Measurements from ENCODE around the gene STX12.
A peak's percentile ranks its signal among the peaks of the same experiment; 100 is the strongest.
"Not testable (repeated sequence)": the region's sequence is repeated elsewhere in the genome, so short reads cannot be mapped to it uniquely, and the experiment has no call there.

Gene STX12

GRCh38 chr1:27807385-27807784 lies 34.4 kb downstream of the STX12 start:
- H3K9ac ChIP-seq (ENCODE audit: low read length): no peak overlapping the region
- peaks cover 71% of the 10 kb centered on the region for H3K36me3 ChIP-seq (ENCODE audit: control insufficient read depth, insufficient read depth, low read length, severe bottlenecking)
- no peaks in the 10 kb centered on the region for H3K9me3 ChIP-seq (ENCODE audit: control insufficient read depth, low read length)
- no peak overlapping the region for H3K4me3 ChIP-seq (ENCODE audit: low read length)
- H3K4me1 ChIP-seq (ENCODE audit: control insufficient read depth, insufficient read depth, low read length): peaks cover 5% of the 10 kb centered on the region
- peak; percentile 48 for DNase-seq (ENCODE audit: low read depth)
- no peaks in the 10 kb centered on the region for H3K27me3 ChIP-seq (replicated peaks; ENCODE audit: control insufficient read depth, insufficient read depth, low read length)

- DNase-seq (ENCODE audit: low read depth); H3K27me3 ChIP-seq (replicated peaks; ENCODE audit: control insufficient read depth, insufficient read depth, low read length); H3K4me1 ChIP-seq (ENCODE audit: control insufficient read depth, insufficient read depth, low read length); H3K9me3 ChIP-seq (ENCODE audit: control insufficient read depth, low read length); H3K4me3 ChIP-seq (ENCODE audit: low read length); H3K9ac ChIP-seq (ENCODE audit: low read length): not testable (repeated sequence)
- peaks cover 71% of the 10 kb centered on the region for H3K36me3 ChIP-seq (ENCODE audit: control insufficient read depth, insufficient read depth, low read length, severe bottlenecking)
Measured at GRCh38 chr1:27808131-27808530, 35.1 kb downstream of the STX12 start.

GRCh38 chr1:27809883-27810282 lies 36.9 kb downstream of the STX12 start:
- H3K9ac ChIP-seq (ENCODE audit: low read length): no peak overlapping the region
- peaks cover 71% of the 10 kb centered on the region for H3K36me3 ChIP-seq (ENCODE audit: control insufficient read depth, insufficient read depth, low read length, severe bottlenecking)
- no peak for DNase-seq (ENCODE audit: low read depth)
- H3K27me3 ChIP-seq (replicated peaks; ENCODE audit: control insufficient read depth, insufficient read depth, low read length): no peaks in the 10 kb centered on the region
- H3K4me3 ChIP-seq (ENCODE audit: low read length): no peak overlapping the region
- no peaks in the 10 kb centered on the region for H3K9me3 ChIP-seq (ENCODE audit: control insufficient read depth, low read length)
- peaks cover 5% of the 10 kb centered on the region for H3K4me1 ChIP-seq (ENCODE audit: control insufficient read depth, insufficient read depth, low read length)

GRCh38 chr1:27811741-27812500 lies 38.9 kb downstream of the STX12 start:
- Histone ChIP-seq H3K27me3 (replicated peaks; ENCODE audit: control insufficient read depth, insufficient read depth, low read length) (no peaks in the 10 kb centered on the region), H3K36me3 (ENCODE audit: control insufficient read depth, insufficient read depth, low read length, severe bottlenecking) (peaks cover 60% of the 10 kb centered on the region), H3K9me3 (ENCODE audit: control insufficient read depth, low read length) (no peaks in the 10 kb centered on the region), H3K9ac (ENCODE audit: low read length) (no peak overlapping the region), H3K4me1 (ENCODE audit: control insufficient read depth, insufficient read depth, low read length) (peaks cover 9% of the 10 kb centered on the region), H3K4me3 (ENCODE audit: low read length) (no peak overlapping the region)
- DNase-seq (ENCODE audit: low read depth): no peak

GRCh38 chr1:27816921-27817630 lies 44.1 kb downstream of the STX12 start:
- H3K4me3 ChIP-seq (ENCODE audit: low read length): peak overlapping the region; percentile 28
- H3K27me3 ChIP-seq (replicated peaks; ENCODE audit: control insufficient read depth, insufficient read depth, low read length): no peaks in the 10 kb centered on the region
- peak; percentile 78 for DNase-seq (ENCODE audit: low read depth)
- peaks cover 73% of the 10 kb centered on the region for H3K36me3 ChIP-seq (ENCODE audit: control insufficient read depth, insufficient read depth, low read length, severe bottlenecking)
- H3K4me1 ChIP-seq (ENCODE audit: control insufficient read depth, insufficient read depth, low read length): peaks cover 14% of the 10 kb centered on the region
- H3K9ac ChIP-seq (ENCODE audit: low read length): peak overlapping the region; percentile 74
- no peaks in the 10 kb centered on the region for H3K9me3 ChIP-seq (ENCODE audit: control insufficient read depth, low read length)

GRCh38 chr1:27821761-27822315 lies 48.8 kb downstream of the STX12 start:
- Histone ChIP-seq H3K9ac (ENCODE audit: low read length) (no peak overlapping the region), H3K27me3 (replicated peaks; ENCODE audit: control insufficient read depth, insufficient read depth, low read length) (no peaks in the 10 kb centered on the region), H3K36me3 (ENCODE audit: control insufficient read depth, insufficient read depth, low read length, severe bottlenecking) (peaks cover 69% of the 10 kb centered on the region), H3K9me3 (ENCODE audit: control insufficient read depth, low read length) (no peaks in the 10 kb centered on the region), H3K4me3 (ENCODE audit: low read length) (no peak overlapping the region), H3K4me1 (ENCODE audit: control insufficient read depth, insufficient read depth, low read length) (peaks cover 11% of the 10 kb centered on the region)
- DNase-seq (ENCODE audit: low read depth): no peak

- Histone ChIP-seq H3K4me3 (ENCODE audit: low read length) (no peak overlapping the region), H3K4me1 (ENCODE audit: control insufficient read depth, insufficient read depth, low read length) (no peaks in the 10 kb centered on the region), H3K9ac (ENCODE audit: low read length) (no peak overlapping the region), H3K9me3 (ENCODE audit: control insufficient read depth, low read length) (no peaks in the 10 kb centered on the region), H3K27me3 (replicated peaks; ENCODE audit: control insufficient read depth, insufficient read depth, low read length) (no peaks in the 10 kb centered on the region), H3K36me3 (ENCODE audit: control insufficient read depth, insufficient read depth, low read length, severe bottlenecking) (peaks cover 56% of the 10 kb centered on the region)
- no peak for DNase-seq (ENCODE audit: low read depth)
Measured at GRCh38 chr1:27823784-27824183, 50.8 kb downstream of the STX12 start.

GRCh38 chr1:27824411-27824810 lies 51.4 kb downstream of the STX12 start:
- Histone ChIP-seq H3K9ac (ENCODE audit: low read length) (no peak overlapping the region), H3K36me3 (ENCODE audit: control insufficient read depth, insufficient read depth, low read length, severe bottlenecking) (peaks cover 50% of the 10 kb centered on the region), H3K9me3 (ENCODE audit: control insufficient read depth, low read length) (no peaks in the 10 kb centered on the region), H3K4me3 (ENCODE audit: low read length) (no peak overlapping the region), H3K4me1 (ENCODE audit: control insufficient read depth, insufficient read depth, low read length) (no peaks in the 10 kb centered on the region), H3K27me3 (replicated peaks; ENCODE audit: control insufficient read depth, insufficient read depth, low read length) (no peaks in the 10 kb centered on the region)
- no peak for DNase-seq (ENCODE audit: low read depth)

- not testable (repeated sequence) for H3K4me3 ChIP-seq (ENCODE audit: low read length); H3K9me3 ChIP-seq (ENCODE audit: control insufficient read depth, low read length); DNase-seq (ENCODE audit: low read depth); H3K27me3 ChIP-seq (replicated peaks; ENCODE audit: control insufficient read depth, insufficient read depth, low read length)
- Histone ChIP-seq H3K9ac (ENCODE audit: low read length) (peak overlapping the region; percentile 94), H3K36me3 (ENCODE audit: control insufficient read depth, insufficient read depth, low read length, severe bottlenecking) (peaks cover 21% of the 10 kb centered on the region), H3K4me1 (ENCODE audit: control insufficient read depth, insufficient read depth, low read length) (peaks cover 22% of the 10 kb centered on the region)
Measured at GRCh38 chr1:27829339-27829960, 56.4 kb downstream of the STX12 start.

- DNase-seq (ENCODE audit: low read depth): peak; percentile 98
- peak within 1 kb of the TSS; percentile 94 for H3K4me3 ChIP-seq (ENCODE audit: low read length)
- H3K27me3 ChIP-seq (replicated peaks; ENCODE audit: control insufficient read depth, insufficient read depth, low read length): no peaks in the 10 kb centered on the region
- no peaks in the 10 kb centered on the region for H3K9me3 ChIP-seq (ENCODE audit: control insufficient read depth, low read length)
- H3K4me1 ChIP-seq (ENCODE audit: control insufficient read depth, insufficient read depth, low read length): peaks cover 22% of the 10 kb centered on the region
- H3K9ac ChIP-seq (ENCODE audit: low read length): peak within 1 kb of the TSS; percentile 94
- H3K36me3 ChIP-seq (ENCODE audit: control insufficient read depth, insufficient read depth, low read length, severe bottlenecking): peaks cover 19% of the 10 kb centered on the region
Measured at GRCh38 chr1:27830621-27831440, 57.8 kb downstream of the STX12 start, which contains the start of gene PPP1R8. TSS of gene PPP1R8 (plus strand) at chr1:27830782. CDS start at chr1:27830836, 54 bp downstream.

All from adipocyte (in vitro differentiated cells).